Measurements from ENCODE around the gene RAD51B.

DNA sequence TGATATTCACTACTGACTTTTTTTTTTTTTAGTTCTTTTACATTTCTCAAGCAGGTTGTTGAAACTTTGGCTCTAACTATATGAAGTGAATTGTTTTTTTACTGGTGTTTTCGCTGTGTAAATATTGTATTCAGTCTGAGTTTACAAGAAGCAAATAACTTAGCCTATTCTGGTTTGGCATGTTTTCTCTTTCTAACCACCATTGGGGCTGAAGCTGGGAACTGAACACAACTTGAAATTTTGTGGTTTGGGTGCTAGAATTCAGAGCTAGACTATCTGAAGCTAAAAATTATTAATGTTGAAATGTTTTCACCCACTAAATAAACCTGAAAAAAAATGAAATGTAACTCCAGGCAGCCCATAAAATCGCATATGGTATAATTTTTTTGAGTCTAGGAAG, 37.2 kb downstream of the RAD51B start:
- no peak for TF ChIP-seq EP300 (IDR thresholded peaks at IDR 0.05; ENCODE audit: low read depth)
- TF ChIP-seq, protein P1, sequence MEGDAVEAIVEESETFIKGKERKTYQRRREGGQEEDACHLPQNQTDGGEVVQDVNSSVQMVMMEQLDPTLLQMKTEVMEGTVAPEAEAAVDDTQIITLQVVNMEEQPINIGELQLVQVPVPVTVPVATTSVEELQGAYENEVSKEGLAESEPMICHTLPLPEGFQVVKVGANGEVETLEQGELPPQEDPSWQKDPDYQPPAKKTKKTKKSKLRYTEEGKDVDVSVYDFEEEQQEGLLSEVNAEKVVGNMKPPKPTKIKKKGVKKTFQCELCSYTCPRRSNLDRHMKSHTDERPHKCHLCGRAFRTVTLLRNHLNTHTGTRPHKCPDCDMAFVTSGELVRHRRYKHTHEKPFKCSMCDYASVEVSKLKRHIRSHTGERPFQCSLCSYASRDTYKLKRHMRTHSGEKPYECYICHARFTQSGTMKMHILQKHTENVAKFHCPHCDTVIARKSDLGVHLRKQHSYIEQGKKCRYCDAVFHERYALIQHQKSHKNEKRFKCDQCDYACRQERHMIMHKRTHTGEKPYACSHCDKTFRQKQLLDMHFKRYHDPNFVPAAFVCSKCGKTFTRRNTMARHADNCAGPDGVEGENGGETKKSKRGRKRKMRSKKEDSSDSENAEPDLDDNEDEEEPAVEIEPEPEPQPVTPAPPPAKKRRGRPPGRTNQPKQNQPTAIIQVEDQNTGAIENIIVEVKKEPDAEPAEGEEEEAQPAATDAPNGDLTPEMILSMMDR (IDR thresholded peaks at IDR 0.05): no peak
- no peak for TF ChIP-seq POLR2AphosphoS5 (IDR thresholded peaks at IDR 0.05)
